Memory B cell (primary cell): Measurements from ENCODE around the gene VRTN.
"Not testable (repeated sequence)": the region's sequence is repeated elsewhere in the genome, so short reads cannot be mapped to it uniquely, and the experiment has no call there.

ENCODE experiments used
- ATAC-seq: fragments of 150-1000 bp; cut with Tn5 transposase; 2 replicates; pipeline ENCODE4 v1.10.0; 2021; ENCODE audit warnings: low read depth, mild to moderate bottlenecking, moderate library complexity
- DNase-seq, 2 donors: peaks; one replicate each; pipeline ENCODE4 v3.0.0; 2022; ENCODE audit warnings: low spot score in 2 of 2
- H3K27ac Mint-ChIP-seq: one replicate; pipeline ENCODE4 v1.8.0; 2022; ENCODE audit warnings: mild to moderate bottlenecking, moderate library complexity, mixed read lengths
- H3K27me3 Mint-ChIP-seq: one replicate; pipeline ENCODE4 v1.8.0; 2022; ENCODE audit warnings: mixed read lengths
- H3K36me3 Mint-ChIP-seq: one replicate; pipeline ENCODE4 v1.8.0; 2022; ENCODE audit warnings: mild to moderate bottlenecking, mixed read lengths
- H3K4me1 Mint-ChIP-seq: one replicate; pipeline ENCODE4 v1.8.0; 2022; ENCODE audit warnings: mixed read lengths
- H3K4me3 Mint-ChIP-seq: one replicate; pipeline ENCODE4 v1.8.0; 2022; ENCODE audit warnings: mild to moderate bottlenecking, moderate library complexity, mixed read lengths
- H3K9me3 Mint-ChIP-seq: one replicate; pipeline ENCODE4 v1.8.0; 2022; ENCODE audit warnings: mixed read lengths

Gene VRTN

DNA sequence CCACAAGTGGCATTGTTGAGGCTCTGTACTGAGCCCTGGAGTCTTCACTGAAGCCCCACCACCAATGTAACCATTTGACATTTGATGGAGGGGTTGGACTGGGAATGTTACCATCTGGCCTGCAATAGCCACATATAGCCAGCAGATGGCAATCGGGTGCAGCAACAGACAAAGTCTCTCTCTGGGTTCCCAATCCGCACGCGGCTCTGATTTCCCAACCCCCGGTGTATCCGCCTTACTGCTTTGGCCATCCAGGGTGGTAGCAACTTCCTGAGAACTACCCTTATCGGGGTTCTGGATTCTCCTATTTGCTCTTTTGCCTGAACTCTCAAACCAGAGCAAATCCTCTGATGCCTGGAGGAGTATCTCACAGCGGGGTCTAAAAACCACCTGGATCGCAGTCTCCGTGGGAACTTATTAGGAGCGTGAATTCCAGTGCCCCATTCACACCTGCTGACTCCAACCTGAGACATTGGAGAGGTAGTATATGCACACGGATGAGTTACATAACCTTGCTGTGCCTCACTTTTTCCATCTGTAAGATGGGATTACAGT is 14.2 kb downstream of the VRTN start:
- no peaks in the 10 kb centered on the region for H3K36me3 Mint-ChIP-seq
- H3K9me3 Mint-ChIP-seq: no peaks in the 10 kb centered on the region
- DNase-seq: peak; percentile 73 to 74
- H3K27ac Mint-ChIP-seq: no peak overlapping the region
- no peak overlapping the region for H3K4me3 Mint-ChIP-seq
- ATAC-seq: peak; percentile 71
- H3K27me3 Mint-ChIP-seq: peaks cover 3% of the 10 kb centered on the region
- peaks cover 2% of the 10 kb centered on the region for H3K4me1 Mint-ChIP-seq

DNA sequence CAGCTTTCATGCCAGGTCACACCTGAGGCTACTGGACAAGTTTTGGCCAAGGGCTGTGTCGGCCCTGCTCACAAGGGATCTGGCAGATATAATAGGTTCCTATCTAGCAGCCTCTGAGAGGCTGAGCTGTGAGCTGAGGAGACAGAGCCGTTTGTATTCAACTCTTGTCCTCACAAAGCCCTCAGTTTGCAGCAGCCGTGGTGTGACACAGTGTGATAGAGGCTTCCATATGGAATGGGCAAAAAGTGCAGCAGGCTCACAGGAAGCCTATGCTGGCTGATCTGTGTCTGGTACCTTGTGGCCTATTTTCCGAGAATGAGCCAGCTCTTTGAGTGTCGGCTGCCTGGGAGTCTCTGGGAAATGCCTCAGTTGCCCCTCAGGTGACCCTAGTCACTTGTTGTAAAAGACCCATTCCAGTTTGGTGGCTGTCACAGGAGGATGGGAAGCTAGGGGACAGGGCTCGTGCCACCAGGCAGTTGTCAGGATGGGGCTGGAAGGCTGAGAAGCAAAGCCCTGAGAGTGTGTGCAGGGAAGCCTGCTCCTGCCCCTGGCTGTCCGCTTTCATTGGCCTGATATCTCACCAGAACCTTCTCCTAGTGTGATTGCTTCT is 16.1 kb downstream of the VRTN start:
- ATAC-seq: no peak
- no peak for DNase-seq
- H3K9me3 Mint-ChIP-seq: no peaks in the 10 kb centered on the region
- H3K36me3 Mint-ChIP-seq: no peaks in the 10 kb centered on the region
- peaks cover 2% of the 10 kb centered on the region for H3K4me1 Mint-ChIP-seq
- no peak overlapping the region for H3K27ac Mint-ChIP-seq
- peaks cover 3% of the 10 kb centered on the region for H3K27me3 Mint-ChIP-seq
- no peak overlapping the region for H3K4me3 Mint-ChIP-seq

DNA sequence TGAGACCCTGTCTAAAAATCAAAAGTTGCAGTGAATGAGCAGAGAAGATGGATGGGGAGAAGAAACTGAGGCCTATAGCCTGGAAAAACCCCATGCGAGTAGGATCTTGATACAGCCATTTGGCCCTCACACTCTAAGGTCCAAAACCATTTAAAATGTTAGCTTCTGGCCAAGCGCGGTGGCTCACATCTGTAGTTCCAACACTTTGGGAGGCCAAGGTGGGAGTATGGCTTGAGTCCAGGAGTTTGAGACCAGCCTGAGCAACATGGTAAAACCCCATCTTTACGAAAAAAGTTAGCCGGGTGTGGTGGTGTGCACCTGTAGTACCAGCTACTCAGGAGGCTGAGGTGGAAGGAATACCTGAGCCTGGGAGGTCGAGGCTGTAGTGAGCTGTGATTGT is 19.8 kb downstream of the VRTN start:
- Mint-ChIP-seq H3K27ac (no peak overlapping the region), H3K36me3 (no peaks in the 10 kb centered on the region), H3K27me3 (peaks cover 4% of the 10 kb centered on the region), H3K9me3 (no peaks in the 10 kb centered on the region), H3K4me1 (peaks cover 3% of the 10 kb centered on the region), H3K4me3 (no peak overlapping the region)
- ATAC-seq (no peak), DNase-seq (no peak)

DNA sequence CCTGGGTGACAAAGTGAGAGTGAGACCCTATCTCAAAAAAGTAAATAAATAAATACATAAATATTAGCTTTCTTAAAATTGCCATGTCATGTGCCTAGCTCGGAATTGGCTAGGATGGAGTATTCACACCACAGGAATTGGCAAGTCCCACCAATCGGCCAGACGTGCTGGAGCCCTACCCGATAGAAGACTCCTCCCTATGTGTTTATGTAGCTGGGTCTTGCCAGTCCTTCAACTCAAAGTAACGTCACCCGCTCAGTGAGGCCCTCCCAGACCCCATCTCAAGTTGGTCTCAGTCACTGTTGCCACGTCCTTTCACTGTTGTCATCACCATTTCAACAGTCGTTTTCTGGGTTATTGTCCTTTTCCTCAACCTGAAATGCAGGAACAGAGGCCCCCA is 20.2 kb downstream of the VRTN start:
- no peaks in the 10 kb centered on the region for H3K36me3 Mint-ChIP-seq
- H3K9me3 Mint-ChIP-seq: no peaks in the 10 kb centered on the region
- H3K4me1 Mint-ChIP-seq: peaks cover 3% of the 10 kb centered on the region
- H3K4me3 Mint-ChIP-seq: no peak overlapping the region
- ATAC-seq: no peak
- peaks cover 4% of the 10 kb centered on the region for H3K27me3 Mint-ChIP-seq
- DNase-seq: no peak
- no peak overlapping the region for H3K27ac Mint-ChIP-seq

DNA sequence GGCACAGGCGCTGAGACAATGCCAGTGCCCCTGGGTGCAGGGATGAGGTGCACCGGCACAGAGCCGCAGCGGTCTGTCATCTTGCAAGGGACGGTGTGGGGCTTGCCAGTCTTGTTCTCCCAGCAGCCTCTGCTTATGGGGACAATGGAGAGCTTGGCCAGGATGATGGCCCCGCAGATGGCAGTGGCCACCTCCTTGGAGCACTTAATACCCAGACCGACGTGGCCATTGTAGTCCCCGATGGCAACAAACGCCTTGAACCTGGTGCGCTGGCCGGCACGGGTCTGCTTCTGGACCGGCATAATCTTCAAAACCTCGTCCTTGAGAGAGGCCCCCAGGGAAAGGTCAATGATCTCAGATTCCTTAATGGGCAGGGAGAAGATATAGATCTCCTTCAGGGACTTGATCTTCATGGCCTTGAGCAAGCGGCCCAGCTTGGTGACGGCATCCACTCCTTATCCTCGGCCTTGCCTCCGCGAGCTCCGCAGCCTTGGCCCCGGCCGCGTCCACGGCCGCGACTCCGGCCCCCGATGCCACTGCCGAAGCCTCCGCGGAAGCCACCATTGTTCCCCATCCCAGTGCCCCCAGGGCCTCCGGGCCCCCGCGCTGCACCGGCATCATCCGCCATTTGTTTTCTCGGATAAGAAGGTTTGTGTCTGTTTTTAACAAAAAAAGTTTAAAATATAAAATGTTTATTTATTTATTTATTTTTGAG is 29.9 kb downstream of the VRTN start:
- Mint-ChIP-seq H3K27me3 (no peaks in the 10 kb centered on the region), H3K9me3 (no peaks in the 10 kb centered on the region), H3K27ac (no peak overlapping the region), H3K36me3 (no peaks in the 10 kb centered on the region), H3K4me3 (no peak overlapping the region), H3K4me1 (no peaks in the 10 kb centered on the region)
- DNase-seq (no peak), ATAC-seq (no peak)

DNA sequence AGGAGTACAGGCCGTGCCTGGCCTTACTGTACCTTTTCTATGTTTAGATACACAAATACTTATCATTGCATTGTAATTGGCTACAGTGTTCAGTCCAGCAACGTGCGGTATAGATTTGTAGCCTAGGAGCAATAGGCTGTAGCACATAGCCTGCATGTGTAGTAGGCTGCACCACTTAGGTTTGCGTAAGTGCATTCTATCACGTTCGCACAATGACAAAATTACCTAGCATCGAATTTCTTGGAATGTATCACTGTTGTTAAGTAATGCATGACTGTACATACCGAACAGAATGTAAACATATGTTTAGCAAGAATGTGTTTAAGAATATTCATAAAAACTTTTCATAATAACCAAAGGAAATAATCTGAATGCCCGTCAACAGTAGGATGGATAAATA is 31.9 kb downstream of the VRTN start:
- no peaks in the 10 kb centered on the region for H3K27me3 Mint-ChIP-seq
- no peaks in the 10 kb centered on the region for H3K9me3 Mint-ChIP-seq
- no peak overlapping the region for H3K4me3 Mint-ChIP-seq
- no peak for ATAC-seq
- no peaks in the 10 kb centered on the region for H3K36me3 Mint-ChIP-seq
- H3K4me1 Mint-ChIP-seq: no peaks in the 10 kb centered on the region
- DNase-seq: no peak
- no peak overlapping the region for H3K27ac Mint-ChIP-seq

DNA sequence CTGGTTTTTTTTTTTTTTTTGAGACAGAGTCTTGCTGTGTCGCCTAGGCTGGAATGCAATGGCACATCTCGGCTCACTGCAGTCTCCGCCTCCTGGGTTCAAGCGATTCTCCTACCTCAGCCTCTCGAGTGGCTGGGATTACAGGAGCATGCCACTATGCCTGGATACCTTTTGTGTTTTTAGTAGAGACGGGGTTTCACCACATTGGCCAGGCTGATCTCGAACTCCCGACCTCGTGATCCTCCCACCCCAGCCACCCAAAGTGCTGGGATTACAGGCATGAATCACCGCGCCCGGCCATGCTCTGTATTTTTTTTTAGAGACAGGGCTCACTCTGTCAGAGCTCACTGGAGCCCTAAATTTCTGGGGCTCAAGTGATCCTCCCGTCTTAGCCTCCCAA is 32.6 kb downstream of the VRTN start:
- Mint-ChIP-seq H3K9me3 (no peaks in the 10 kb centered on the region), H3K36me3 (no peaks in the 10 kb centered on the region), H3K4me1 (no peaks in the 10 kb centered on the region), H3K4me3 (no peak overlapping the region), H3K27me3 (no peaks in the 10 kb centered on the region), H3K27ac (no peak overlapping the region)
- ATAC-seq (no peak), DNase-seq (no peak)

DNA sequence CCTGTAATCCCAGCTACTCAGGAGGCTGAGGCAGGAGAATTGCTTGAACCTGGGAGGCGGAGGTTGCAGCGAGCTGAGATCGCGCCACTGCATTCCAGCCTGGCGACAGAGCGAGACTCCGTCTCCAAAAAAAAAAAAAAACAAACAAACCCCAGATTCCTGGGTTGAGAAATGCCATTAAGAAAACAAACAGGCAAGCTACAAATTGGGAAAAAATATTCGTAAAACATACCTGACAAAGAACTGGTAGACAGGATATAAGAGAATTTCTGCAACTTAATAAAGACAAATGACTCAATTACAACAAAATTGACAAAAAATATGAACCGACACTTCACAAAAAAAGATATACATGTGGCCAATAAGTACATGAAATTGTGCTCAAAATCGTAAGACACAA is 33.3 kb downstream of the VRTN start:
- not testable (repeated sequence) for DNase-seq, H3K9me3 Mint-ChIP-seq, H3K27me3 Mint-ChIP-seq, H3K36me3 Mint-ChIP-seq, H3K4me1 Mint-ChIP-seq, ATAC-seq, H3K27ac Mint-ChIP-seq, H3K4me3 Mint-ChIP-seq

DNA sequence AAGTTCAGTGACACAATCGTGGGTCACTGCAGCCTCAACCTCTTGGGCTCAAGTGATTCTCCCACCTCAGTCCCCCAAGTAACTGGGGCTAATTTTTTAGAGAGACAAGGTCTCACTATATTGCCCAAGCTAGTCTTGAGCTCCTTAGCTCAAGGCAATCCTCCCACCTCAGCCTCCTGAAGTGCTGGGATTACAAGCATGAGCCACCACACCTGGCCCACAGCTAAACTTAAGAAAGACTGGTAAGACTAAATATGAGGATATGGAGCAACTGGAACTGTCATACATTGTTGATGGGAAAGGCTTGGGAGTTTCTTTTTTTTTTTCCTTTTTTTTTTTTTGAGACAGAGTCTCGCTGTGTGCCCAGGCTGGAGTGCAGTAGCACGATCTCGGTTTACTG is 34.0 kb downstream of the VRTN start:
- DNase-seq (no peak), ATAC-seq (no peak)
- Mint-ChIP-seq H3K36me3 (no peaks in the 10 kb centered on the region), H3K27ac (no peak overlapping the region), H3K9me3 (no peaks in the 10 kb centered on the region), H3K4me3 (no peak overlapping the region), H3K27me3 (peaks cover 2% of the 10 kb centered on the region), H3K4me1 (no peaks in the 10 kb centered on the region)

DNA sequence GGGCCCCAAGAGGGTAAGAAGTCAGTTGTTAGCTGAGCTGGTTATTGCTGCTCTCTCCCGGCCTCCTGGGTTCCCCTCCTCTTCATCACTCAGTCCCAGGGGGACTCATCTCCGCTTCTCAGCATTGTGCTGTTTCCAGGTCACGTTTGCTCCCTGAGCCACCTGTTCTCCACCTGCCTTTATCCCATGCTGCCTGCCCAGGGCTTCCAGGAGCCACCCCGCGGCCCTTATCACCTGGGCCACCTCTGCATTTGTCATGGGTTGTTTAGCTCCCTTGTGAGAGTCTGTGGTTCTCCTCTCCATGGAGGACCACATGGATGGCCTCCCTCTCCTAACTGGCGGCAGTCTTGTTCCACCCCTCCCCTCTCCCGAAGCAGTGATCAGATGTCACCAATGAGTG is 41.7 kb downstream of the VRTN start:
- Mint-ChIP-seq H3K27me3 (peaks cover 13% of the 10 kb centered on the region), H3K27ac (no peak overlapping the region), H3K4me1 (no peaks in the 10 kb centered on the region), H3K4me3 (no peak overlapping the region), H3K36me3 (no peaks in the 10 kb centered on the region), H3K9me3 (no peaks in the 10 kb centered on the region)
- DNase-seq (no peak), ATAC-seq (no peak)

DNA sequence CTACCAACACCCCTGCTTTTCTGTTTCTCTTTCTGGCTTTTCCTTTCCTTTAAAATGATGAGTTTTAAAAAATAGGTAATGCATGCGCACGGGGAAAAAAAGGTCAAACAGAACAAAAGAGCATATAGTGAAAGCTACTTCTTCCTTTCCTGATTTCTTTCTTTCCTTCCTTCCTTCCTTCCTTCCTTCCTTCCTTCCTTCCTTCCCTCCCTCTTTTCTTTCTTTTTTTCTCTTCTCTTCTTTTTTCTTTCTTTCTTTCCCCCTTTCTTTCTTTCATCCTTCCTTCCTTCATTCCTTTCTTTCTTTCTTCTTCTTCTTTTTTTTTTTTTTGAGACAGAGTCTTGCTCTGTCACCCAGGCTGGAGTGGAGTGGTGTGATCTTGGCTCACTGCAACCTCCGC is 42.2 kb downstream of the VRTN start:
- H3K27ac Mint-ChIP-seq, DNase-seq, H3K4me3 Mint-ChIP-seq, H3K36me3 Mint-ChIP-seq, H3K4me1 Mint-ChIP-seq, ATAC-seq, H3K9me3 Mint-ChIP-seq: not testable (repeated sequence)
- H3K27me3 Mint-ChIP-seq: peaks cover 13% of the 10 kb centered on the region

DNA sequence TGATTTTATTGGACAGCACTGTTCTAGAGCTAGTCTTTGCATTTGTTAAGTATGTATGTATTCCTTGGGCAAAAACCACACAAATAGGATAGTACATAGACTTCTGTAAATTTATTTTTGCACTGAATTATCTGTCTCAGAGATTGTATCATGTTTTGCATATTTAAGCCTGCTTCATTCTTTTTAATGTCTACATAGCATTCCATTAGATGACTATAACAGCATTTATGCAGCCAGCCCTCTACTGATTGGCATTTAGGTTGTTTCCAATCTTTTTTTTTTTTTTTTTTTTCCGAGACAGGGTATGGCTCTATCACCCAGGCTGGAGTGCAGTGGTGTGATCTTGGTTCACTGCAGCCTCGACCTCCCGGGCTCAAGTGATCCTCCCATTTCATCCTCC is 43.2 kb downstream of the VRTN start:
- no peaks in the 10 kb centered on the region for H3K9me3 Mint-ChIP-seq
- no peak overlapping the region for H3K27ac Mint-ChIP-seq
- DNase-seq (no peak), ATAC-seq (no peak)
- H3K4me3 Mint-ChIP-seq: no peak overlapping the region
- H3K36me3 Mint-ChIP-seq: no peaks in the 10 kb centered on the region
- peaks cover 3% of the 10 kb centered on the region for H3K4me1 Mint-ChIP-seq
- H3K27me3 Mint-ChIP-seq: peaks cover 11% of the 10 kb centered on the region

DNA sequence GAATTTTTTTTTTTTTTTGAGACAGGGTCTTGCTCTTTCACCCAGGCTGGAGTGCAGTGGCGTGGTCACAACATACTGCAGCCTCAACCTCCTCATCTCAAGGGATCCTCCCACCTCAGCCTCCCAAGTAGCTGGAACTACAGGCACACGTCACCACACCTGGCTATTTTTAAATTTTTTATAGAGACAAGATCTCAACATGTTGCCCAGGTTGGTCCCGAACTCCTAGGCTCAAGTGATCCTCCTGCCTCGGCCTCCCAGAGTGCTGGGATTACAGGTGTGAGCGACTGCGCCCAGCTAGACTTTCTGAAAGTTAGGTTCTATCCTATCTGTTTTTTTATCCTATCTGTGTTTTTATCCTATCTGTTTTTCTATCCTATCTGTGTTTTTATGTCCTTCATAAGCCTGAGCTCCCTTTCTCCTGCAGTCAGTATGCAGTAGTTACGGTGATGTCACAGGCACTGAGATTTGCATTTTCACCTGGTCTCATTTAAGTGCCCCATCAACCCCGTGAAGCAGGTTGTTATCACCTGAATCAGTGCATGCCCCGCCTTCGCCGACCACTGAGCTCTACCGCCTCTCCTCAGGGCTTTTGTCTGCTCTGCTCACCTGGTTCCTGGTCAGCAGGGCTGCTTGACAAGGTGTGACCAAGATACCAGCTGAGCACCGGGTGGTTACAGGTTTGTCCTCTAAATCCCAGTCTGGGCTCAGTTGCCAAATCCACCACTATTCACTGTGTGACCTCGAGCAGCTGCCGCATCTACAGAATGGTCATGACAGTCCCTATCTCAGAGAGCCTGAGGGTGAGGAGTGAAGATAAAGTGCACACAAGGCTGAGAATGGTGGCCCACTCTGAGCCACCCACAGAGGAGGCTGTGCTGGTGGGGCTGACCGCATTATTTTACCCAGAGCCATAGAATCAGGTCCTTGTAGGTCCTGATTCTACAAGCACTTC is 44.6 kb downstream of the VRTN start:
- Mint-ChIP-seq H3K4me1 (peaks cover 3% of the 10 kb centered on the region), H3K36me3 (no peaks in the 10 kb centered on the region), H3K27me3 (peaks cover 11% of the 10 kb centered on the region), H3K4me3 (no peak overlapping the region), H3K9me3 (no peaks in the 10 kb centered on the region), H3K27ac (no peak overlapping the region)
- ATAC-seq (no peak), DNase-seq (no peak)

DNA sequence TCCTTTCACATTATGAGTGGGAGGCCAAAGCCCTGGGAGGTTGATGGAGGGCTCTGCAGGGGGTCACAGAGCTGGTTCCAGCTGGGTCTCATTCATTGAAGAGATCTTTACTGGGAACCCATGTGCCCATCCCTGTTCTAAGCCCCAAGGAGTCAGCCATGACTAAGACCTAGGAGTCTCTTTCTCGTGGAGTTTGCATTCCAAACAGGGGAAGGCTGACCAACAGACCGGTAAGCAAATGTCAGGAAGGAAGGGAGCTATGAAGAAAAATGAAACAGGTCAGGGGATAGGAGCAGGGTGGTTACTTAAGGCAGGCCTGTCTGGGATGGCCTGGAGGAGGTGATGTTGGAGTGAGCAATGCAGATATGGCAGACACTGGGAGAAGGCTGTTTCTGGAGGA is 46.3 kb downstream of the VRTN start:
- Mint-ChIP-seq H3K36me3 (no peaks in the 10 kb centered on the region), H3K27me3 (peaks cover 8% of the 10 kb centered on the region)
- ATAC-seq: no peak

More for the DNA sequence above, 46.3 kb downstream of the VRTN start:
- Mint-ChIP-seq H3K4me1 (peaks cover 6% of the 10 kb centered on the region), H3K9me3 (no peaks in the 10 kb centered on the region), H3K4me3 (no peak overlapping the region), H3K27ac (no peak overlapping the region)
- no peak for DNase-seq
